ENCODE measurements around the gene GPR143.
"Not testable (repeated sequence)": the region's sequence is repeated elsewhere in the genome, so short reads cannot be mapped to it uniquely, and the experiment has no call there.

The GPR143 gene

GRCh38 chrX:9765737-9766097, at the start of gene GPR143:
TSS of gene GPR143 (minus strand) at chrX:9765847. CDS start at chrX:9765817, 30 bp downstream.
- Histone ChIP-seq H3K4me3 (ENCODE audit: low read depth in 1 of 2, low read length in 2 of 2) (no peak within 1 kb of the TSS), H3K4me1 (ENCODE audit: control insufficient read depth in 1 of 2, insufficient read depth in 2 of 2, low read length in 2 of 2) (no peaks in the 10 kb centered on the region), H3K36me3 (ENCODE audit: control insufficient read depth in 1 of 2, insufficient read depth in 2 of 2, low read length in 2 of 2) (no peaks in the 10 kb centered on the region), H3K27ac (ENCODE audit: low read depth, low read length) (no peak within 1 kb of the TSS), H3K27me3 (ENCODE audit: control insufficient read depth in 1 of 2, insufficient read depth in 2 of 2, low read length in 2 of 2) (no peaks in the 10 kb centered on the region), H3K9me3 (ENCODE audit: control insufficient read depth in 1 of 2, low read length in 2 of 2) (no peaks in the 10 kb centered on the region), H3K9ac (ENCODE audit: low read depth in 1 of 2, low read length in 2 of 2) (no peak within 1 kb of the TSS)

- not testable (repeated sequence) for H3K4me3 ChIP-seq (ENCODE audit: low read depth in 1 of 2, low read length in 2 of 2); H3K27ac ChIP-seq (ENCODE audit: low read depth, low read length); H3K36me3 ChIP-seq (ENCODE audit: control insufficient read depth in 1 of 2, insufficient read depth in 2 of 2, low read length in 2 of 2); H3K4me1 ChIP-seq (ENCODE audit: control insufficient read depth in 1 of 2, insufficient read depth in 2 of 2, low read length in 2 of 2); H3K9ac ChIP-seq (ENCODE audit: low read depth in 1 of 2, low read length in 2 of 2); H3K27me3 ChIP-seq (ENCODE audit: control insufficient read depth in 1 of 2, insufficient read depth in 2 of 2, low read length in 2 of 2); H3K9me3 ChIP-seq (ENCODE audit: control insufficient read depth in 1 of 2, low read length in 2 of 2)
Observed at GRCh38 chrX:9811086-9811485, 45.4 kb upstream of the GPR143 start.

- not testable (repeated sequence) for H3K4me3 ChIP-seq (ENCODE audit: low read depth in 1 of 2, low read length in 2 of 2); H3K27me3 ChIP-seq (ENCODE audit: control insufficient read depth in 1 of 2, insufficient read depth in 2 of 2, low read length in 2 of 2); H3K9me3 ChIP-seq (ENCODE audit: control insufficient read depth in 1 of 2, low read length in 2 of 2); H3K36me3 ChIP-seq (ENCODE audit: control insufficient read depth in 1 of 2, insufficient read depth in 2 of 2, low read length in 2 of 2); H3K27ac ChIP-seq (ENCODE audit: low read depth, low read length); H3K4me1 ChIP-seq (ENCODE audit: control insufficient read depth in 1 of 2, insufficient read depth in 2 of 2, low read length in 2 of 2); H3K9ac ChIP-seq (ENCODE audit: low read depth in 1 of 2, low read length in 2 of 2)
Observed at GRCh38 chrX:9809876-9810275, 44.2 kb upstream of the GPR143 start.

GRCh38 chrX:9807355-9808182, 41.9 kb upstream of the GPR143 start:
- Histone ChIP-seq H3K9ac (ENCODE audit: low read depth in 1 of 2, low read length in 2 of 2) (peak overlapping the region in 1 of 2 donors; percentile 25), H3K36me3 (ENCODE audit: control insufficient read depth in 1 of 2, insufficient read depth in 2 of 2, low read length in 2 of 2) (no peaks in the 10 kb centered on the region), H3K4me3 (ENCODE audit: low read depth in 1 of 2, low read length in 2 of 2) (no peak overlapping the region), H3K27ac (ENCODE audit: low read depth, low read length) (no peak overlapping the region), H3K27me3 (ENCODE audit: control insufficient read depth in 1 of 2, insufficient read depth in 2 of 2, low read length in 2 of 2) (no peaks in the 10 kb centered on the region), H3K9me3 (ENCODE audit: control insufficient read depth in 1 of 2, low read length in 2 of 2) (no peaks in the 10 kb centered on the region), H3K4me1 (ENCODE audit: control insufficient read depth in 1 of 2, insufficient read depth in 2 of 2, low read length in 2 of 2) (no peaks in the 10 kb centered on the region)

GRCh38 chrX:9805956-9806355, 40.3 kb upstream of the GPR143 start:
- Histone ChIP-seq H3K9ac (ENCODE audit: low read depth in 1 of 2, low read length in 2 of 2) (no peak overlapping the region), H3K4me3 (ENCODE audit: low read depth in 1 of 2, low read length in 2 of 2) (no peak overlapping the region), H3K27me3 (ENCODE audit: control insufficient read depth in 1 of 2, insufficient read depth in 2 of 2, low read length in 2 of 2) (no peaks in the 10 kb centered on the region), H3K4me1 (ENCODE audit: control insufficient read depth in 1 of 2, insufficient read depth in 2 of 2, low read length in 2 of 2) (no peaks in the 10 kb centered on the region), H3K36me3 (ENCODE audit: control insufficient read depth in 1 of 2, insufficient read depth in 2 of 2, low read length in 2 of 2) (no peaks in the 10 kb centered on the region), H3K9me3 (ENCODE audit: control insufficient read depth in 1 of 2, low read length in 2 of 2) (no peaks in the 10 kb centered on the region), H3K27ac (ENCODE audit: low read depth, low read length) (no peak overlapping the region)

- H3K4me1 ChIP-seq (ENCODE audit: control insufficient read depth in 1 of 2, insufficient read depth in 2 of 2, low read length in 2 of 2): no peaks in the 10 kb centered on the region
- no peaks in the 10 kb centered on the region for H3K36me3 ChIP-seq (ENCODE audit: control insufficient read depth in 1 of 2, insufficient read depth in 2 of 2, low read length in 2 of 2)
- no peak overlapping the region for H3K9ac ChIP-seq (ENCODE audit: low read depth in 1 of 2, low read length in 2 of 2)
- no peak overlapping the region for H3K27ac ChIP-seq (ENCODE audit: low read depth, low read length)
- H3K4me3 ChIP-seq (ENCODE audit: low read depth in 1 of 2, low read length in 2 of 2): no peak overlapping the region
- H3K27me3 ChIP-seq (ENCODE audit: control insufficient read depth in 1 of 2, insufficient read depth in 2 of 2, low read length in 2 of 2): no peaks in the 10 kb centered on the region
- H3K9me3 ChIP-seq (ENCODE audit: control insufficient read depth in 1 of 2, low read length in 2 of 2): no peaks in the 10 kb centered on the region
Observed at GRCh38 chrX:9804444-9804843, 38.8 kb upstream of the GPR143 start.

- Histone ChIP-seq H3K27me3 (ENCODE audit: control insufficient read depth in 1 of 2, insufficient read depth in 2 of 2, low read length in 2 of 2) (no peaks in the 10 kb centered on the region), H3K4me1 (ENCODE audit: control insufficient read depth in 1 of 2, insufficient read depth in 2 of 2, low read length in 2 of 2) (no peaks in the 10 kb centered on the region), H3K9ac (ENCODE audit: low read depth in 1 of 2, low read length in 2 of 2) (no peak overlapping the region), H3K36me3 (ENCODE audit: control insufficient read depth in 1 of 2, insufficient read depth in 2 of 2, low read length in 2 of 2) (no peaks in the 10 kb centered on the region), H3K9me3 (ENCODE audit: control insufficient read depth in 1 of 2, low read length in 2 of 2) (no peaks in the 10 kb centered on the region), H3K4me3 (ENCODE audit: low read depth in 1 of 2, low read length in 2 of 2) (no peak overlapping the region), H3K27ac (ENCODE audit: low read depth, low read length) (no peak overlapping the region)
Observed at GRCh38 chrX:9802737-9803136, 37.1 kb upstream of the GPR143 start.

GRCh38 chrX:9797384-9798360, 32.0 kb upstream of the GPR143 start:
- H3K9ac ChIP-seq (ENCODE audit: low read depth in 1 of 2, low read length in 2 of 2): no peak overlapping the region
- H3K36me3 ChIP-seq (ENCODE audit: control insufficient read depth in 1 of 2, insufficient read depth in 2 of 2, low read length in 2 of 2): no peaks in the 10 kb centered on the region
- H3K4me1 ChIP-seq (ENCODE audit: control insufficient read depth in 1 of 2, insufficient read depth in 2 of 2, low read length in 2 of 2): no peaks in the 10 kb centered on the region
- H3K9me3 ChIP-seq (ENCODE audit: control insufficient read depth in 1 of 2, low read length in 2 of 2): no peaks in the 10 kb centered on the region
- H3K4me3 ChIP-seq (ENCODE audit: low read depth in 1 of 2, low read length in 2 of 2): no peak overlapping the region
- H3K27me3 ChIP-seq (ENCODE audit: control insufficient read depth in 1 of 2, insufficient read depth in 2 of 2, low read length in 2 of 2): no peaks in the 10 kb centered on the region
- H3K27ac ChIP-seq (ENCODE audit: low read depth, low read length): no peak overlapping the region

- no peaks in the 10 kb centered on the region for H3K9me3 ChIP-seq (ENCODE audit: control insufficient read depth in 1 of 2, low read length in 2 of 2)
- H3K9ac ChIP-seq (ENCODE audit: low read depth in 1 of 2, low read length in 2 of 2): no peak overlapping the region
Observed at GRCh38 chrX:9794495-9794894, 28.8 kb upstream of the GPR143 start.

GRCh38 chrX:9790866-9791265, 25.2 kb upstream of the GPR143 start:
- Histone ChIP-seq H3K27me3 (ENCODE audit: control insufficient read depth in 1 of 2, insufficient read depth in 2 of 2, low read length in 2 of 2) (no peaks in the 10 kb centered on the region), H3K9ac (ENCODE audit: low read depth in 1 of 2, low read length in 2 of 2) (no peak overlapping the region), H3K36me3 (ENCODE audit: control insufficient read depth in 1 of 2, insufficient read depth in 2 of 2, low read length in 2 of 2) (no peaks in the 10 kb centered on the region), H3K4me1 (ENCODE audit: control insufficient read depth in 1 of 2, insufficient read depth in 2 of 2, low read length in 2 of 2) (no peaks in the 10 kb centered on the region), H3K9me3 (ENCODE audit: control insufficient read depth in 1 of 2, low read length in 2 of 2) (no peaks in the 10 kb centered on the region), H3K4me3 (ENCODE audit: low read depth in 1 of 2, low read length in 2 of 2) (no peak overlapping the region), H3K27ac (ENCODE audit: low read depth, low read length) (no peak overlapping the region)

More at GRCh38 chrX:9794495-9794894, 28.8 kb upstream of the GPR143 start:
- H3K27me3 ChIP-seq (ENCODE audit: control insufficient read depth in 1 of 2, insufficient read depth in 2 of 2, low read length in 2 of 2): no peaks in the 10 kb centered on the region
- no peak overlapping the region for H3K27ac ChIP-seq (ENCODE audit: low read depth, low read length)
- no peaks in the 10 kb centered on the region for H3K36me3 ChIP-seq (ENCODE audit: control insufficient read depth in 1 of 2, insufficient read depth in 2 of 2, low read length in 2 of 2)
- no peaks in the 10 kb centered on the region for H3K4me1 ChIP-seq (ENCODE audit: control insufficient read depth in 1 of 2, insufficient read depth in 2 of 2, low read length in 2 of 2)
- no peak overlapping the region for H3K4me3 ChIP-seq (ENCODE audit: low read depth in 1 of 2, low read length in 2 of 2)
